IPS-NIHi7 (cell line): Measurements from ENCODE around the gene KPNA6.

Experiments
- DNase-seq: peaks from one replicate; pipeline ENCODE4 v3.0.0; 2012; ENCODE audit warnings: mixed read lengths; ENCODE audit errors: extremely low spot score

KPNA6 gene

DNA sequence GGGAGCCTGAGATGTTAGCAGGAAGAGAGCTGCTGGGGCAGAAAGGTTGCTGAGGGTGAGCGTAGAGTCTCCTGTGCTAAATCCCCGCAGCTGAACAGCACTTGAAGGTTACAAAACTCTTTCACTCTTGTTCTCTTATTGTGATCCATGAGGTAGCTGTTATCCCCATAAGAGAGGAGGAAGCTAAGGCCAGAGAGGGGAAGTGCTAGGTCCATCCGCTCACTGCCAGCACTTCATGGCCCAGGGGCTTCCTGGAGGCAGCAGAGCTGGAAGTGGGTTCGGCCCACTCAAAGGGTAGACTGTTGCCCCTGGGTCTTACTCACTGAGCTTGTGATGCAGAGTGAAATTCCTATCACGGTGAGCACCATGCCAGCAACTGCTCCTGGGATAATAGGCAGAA is 108.7 kb downstream of the KPNA6 start:
- no peak for DNase-seq

DNA sequence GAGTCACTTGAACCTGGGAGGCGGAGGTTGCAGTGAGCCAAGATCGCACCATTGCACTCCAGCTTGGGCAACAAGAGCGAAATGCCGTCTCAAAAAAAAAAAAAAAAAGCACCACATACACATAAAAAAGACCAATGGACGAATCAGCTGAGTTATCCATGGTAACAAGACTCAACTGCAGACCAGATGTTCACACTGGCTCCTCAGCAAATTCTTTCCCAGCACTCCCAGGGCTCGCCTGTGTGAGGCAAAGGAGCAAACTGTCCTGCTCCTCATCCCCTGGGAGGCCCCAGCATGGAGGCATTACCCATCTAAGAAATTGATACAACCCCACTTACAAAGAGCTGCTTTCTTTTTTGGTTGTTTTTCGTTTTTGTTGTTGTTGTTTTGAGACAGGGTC is 111.2 kb downstream of the KPNA6 start:
- DNase-seq, result no peak

DNA sequence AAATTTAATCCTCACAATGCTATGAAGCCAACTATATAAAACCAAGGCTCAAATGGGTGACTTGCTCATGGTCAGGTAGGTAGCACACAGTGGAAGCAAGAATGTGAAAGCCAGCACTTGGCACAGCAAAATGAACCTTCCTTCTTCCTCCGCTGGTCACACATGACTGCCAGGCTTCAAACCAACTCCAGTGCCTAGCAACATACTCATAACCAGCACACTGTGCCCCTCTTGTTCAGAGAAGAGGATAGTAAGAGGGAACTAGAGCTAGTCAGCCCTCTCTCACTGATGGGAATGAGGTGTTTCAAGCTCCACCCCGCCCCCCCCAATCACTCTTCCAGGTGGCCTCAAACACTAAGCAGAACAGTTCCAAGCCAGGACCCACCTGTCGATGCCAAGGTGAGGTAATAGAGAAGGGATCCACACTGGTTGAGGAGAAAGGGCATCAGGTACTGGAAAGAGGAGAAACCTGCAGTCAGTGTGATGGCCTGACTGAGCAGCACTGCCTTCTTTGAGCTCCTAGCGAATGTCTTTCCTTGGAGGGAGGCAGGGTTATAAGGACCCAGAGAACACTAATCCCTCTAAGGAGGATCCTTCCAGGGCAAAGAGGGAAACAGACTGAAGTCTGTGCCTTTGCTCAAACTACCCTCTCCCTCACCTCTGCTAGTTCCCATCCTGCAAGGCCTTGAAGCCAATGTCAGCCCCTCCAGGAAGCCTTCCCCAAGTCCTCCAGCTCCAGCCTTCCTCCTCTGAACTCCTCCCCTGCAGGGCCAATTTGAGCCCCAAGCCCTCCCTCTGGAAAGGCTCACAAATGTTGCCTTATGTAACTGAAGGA is 113.1 kb downstream of the KPNA6 start:
- DNase-seq, result no peak

DNA sequence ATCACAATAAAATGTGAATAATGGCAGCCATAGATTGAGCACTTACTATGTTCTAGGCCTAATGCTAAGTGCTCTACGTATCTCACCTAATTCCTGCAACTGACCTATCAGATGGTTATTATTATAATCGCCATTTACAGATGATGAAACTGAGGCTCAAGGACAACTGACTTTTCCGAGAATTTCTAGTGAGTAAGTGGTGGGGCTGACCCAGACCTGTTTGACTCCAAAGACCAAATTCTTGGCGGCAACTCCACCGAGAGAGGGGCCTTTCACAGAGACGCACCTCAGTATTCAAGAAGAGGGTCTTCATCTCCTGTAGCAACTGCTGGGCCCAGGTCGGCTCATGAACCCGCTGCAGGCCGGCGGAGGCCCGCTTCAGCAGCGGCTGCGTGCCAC is 113.7 kb downstream of the KPNA6 start:
- no peak for DNase-seq

DNA sequence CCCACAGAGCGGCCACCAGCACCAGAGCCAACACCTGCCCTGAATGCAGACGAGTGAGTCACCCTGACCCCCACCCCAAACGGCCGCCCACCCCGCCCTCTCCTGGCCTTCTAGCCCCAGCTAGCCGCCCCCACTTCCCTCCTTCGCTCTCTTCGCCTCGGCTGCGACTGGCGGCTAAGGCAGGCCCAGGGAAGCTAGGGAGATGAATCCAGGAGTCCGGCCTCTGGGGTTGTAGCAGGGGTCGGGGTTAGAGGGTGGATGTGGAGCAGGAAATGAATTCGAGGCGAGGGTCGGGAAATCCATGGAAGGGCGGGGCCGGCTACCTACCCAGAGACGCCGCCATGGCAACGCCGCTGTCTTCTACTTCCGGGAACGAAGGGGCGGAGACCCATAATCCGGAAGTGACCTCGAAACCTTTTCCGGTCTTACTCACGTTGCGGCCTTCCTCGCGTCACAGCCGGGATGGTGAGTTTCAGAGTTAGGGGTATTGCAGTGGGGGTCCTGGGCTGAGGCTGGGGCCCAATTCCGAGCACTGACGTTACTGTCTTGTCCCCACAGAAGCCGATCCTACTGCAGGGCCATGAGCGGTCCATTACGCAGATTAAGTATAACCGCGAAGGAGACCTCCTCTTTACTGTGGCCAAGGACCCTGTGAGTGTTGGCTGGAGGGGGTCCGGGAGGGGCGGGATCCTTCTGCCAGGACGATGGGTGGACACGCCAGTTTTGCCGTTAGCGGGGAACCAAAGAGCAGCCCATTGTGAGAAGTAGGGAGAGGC is 114.3 kb downstream of the KPNA6 start, which contains the start of the genes EIF3I and TMEM234:
EIF3I (plus strand) TSS at position 428 of the 776 bp plus-strand sequence; CDS start at position 463, 35 bp downstream.
TMEM234 (minus strand) TSS at position 374 of the 776 bp plus-strand sequence; CDS start at position 343, 31 bp downstream.
- peak; percentile 95 for DNase-seq

DNA sequence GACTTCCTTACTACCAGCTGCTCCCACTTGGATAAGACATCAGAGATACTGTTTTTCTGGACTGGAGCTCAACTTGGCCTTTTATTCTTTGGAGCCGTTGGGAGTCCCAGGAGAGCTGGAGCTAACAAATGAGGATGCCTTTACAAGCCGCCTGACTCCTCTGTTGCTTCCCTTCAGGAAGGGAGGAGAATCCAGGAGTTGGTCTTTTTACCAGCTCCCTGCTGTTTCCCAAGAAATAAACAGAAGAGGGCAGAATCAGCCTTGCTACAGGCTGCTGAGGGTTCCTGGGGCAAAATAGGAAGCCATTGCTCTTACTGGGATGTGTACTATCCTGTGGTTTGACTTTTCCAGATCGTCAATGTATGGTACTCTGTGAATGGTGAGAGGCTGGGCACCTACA is 115.8 kb downstream of the KPNA6 start:
- DNase-seq, result no peak

DNA sequence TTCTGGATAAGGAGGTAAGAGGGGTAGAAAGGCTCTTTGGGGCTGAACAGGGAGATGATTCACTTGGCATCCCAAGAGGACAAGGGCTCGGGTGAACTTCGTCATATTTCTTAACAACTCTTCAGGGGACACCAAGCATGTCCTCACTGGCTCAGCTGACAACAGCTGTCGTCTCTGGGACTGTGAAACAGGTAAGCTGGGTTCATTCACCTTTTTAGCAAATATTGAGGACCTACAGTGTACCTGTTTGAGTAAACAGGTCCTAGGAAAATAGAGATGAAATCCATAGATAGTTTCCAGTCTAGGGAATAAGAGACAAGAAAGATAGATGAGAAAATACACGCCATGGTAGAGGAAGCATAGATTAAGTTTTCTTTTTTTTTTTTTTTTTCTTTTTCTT is 116.4 kb downstream of the KPNA6 start:
- no peak for DNase-seq
